Measurements from ENCODE around the gene FXYD4.
"Not testable (repeated sequence)": the region's sequence is repeated elsewhere in the genome, so short reads cannot be mapped to it uniquely, and the experiment has no call there.

The FXYD4 gene

DNA sequence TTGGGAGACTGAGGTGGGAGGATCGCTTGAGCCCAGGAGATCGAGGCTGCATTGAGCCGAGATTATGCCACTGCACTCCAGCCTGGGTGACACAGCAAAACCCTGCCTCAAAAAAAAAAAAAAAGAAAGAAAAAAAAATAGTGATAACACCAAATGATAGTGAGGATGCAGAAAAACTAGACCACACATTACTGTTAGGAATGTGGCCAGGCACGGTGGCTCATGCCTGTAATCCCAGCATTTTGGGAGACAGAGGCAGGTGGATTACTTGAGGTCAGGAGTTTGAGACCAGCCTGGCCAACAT is 40.7 kb upstream of the FXYD4 start:
- H3K4me3 ChIP-seq (ENCODE audit: low read length); DNase-seq (ENCODE audit: low read depth): not testable (repeated sequence)

DNA sequence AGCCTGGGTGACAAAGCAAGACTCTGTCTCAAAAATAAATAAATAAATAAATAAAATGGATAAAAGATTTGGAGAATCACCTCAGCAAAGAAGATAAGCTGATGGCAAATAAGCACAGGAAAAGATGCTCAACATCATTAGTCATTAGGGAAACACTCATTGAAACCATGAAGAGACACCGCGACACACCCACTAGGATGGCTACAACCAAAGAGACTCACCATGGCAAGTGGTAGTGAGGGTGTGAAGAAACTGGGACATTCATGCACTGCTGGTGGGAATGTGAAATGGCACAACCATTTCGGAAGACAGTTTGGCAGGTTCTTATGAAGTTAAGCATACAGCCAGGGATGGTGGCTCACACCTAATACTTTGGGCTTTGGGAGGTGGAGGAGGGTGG is 37.8 kb upstream of the FXYD4 start:
- DNase-seq (ENCODE audit: low read depth): no peak
- TF ChIP-seq, protein P1, sequence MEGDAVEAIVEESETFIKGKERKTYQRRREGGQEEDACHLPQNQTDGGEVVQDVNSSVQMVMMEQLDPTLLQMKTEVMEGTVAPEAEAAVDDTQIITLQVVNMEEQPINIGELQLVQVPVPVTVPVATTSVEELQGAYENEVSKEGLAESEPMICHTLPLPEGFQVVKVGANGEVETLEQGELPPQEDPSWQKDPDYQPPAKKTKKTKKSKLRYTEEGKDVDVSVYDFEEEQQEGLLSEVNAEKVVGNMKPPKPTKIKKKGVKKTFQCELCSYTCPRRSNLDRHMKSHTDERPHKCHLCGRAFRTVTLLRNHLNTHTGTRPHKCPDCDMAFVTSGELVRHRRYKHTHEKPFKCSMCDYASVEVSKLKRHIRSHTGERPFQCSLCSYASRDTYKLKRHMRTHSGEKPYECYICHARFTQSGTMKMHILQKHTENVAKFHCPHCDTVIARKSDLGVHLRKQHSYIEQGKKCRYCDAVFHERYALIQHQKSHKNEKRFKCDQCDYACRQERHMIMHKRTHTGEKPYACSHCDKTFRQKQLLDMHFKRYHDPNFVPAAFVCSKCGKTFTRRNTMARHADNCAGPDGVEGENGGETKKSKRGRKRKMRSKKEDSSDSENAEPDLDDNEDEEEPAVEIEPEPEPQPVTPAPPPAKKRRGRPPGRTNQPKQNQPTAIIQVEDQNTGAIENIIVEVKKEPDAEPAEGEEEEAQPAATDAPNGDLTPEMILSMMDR (conservative IDR thresholded peaks at IDR 0.05; ENCODE audit: low read depth, low read length): no peak
- no peak overlapping the region for H3K4me3 ChIP-seq (ENCODE audit: low read length)

DNA sequence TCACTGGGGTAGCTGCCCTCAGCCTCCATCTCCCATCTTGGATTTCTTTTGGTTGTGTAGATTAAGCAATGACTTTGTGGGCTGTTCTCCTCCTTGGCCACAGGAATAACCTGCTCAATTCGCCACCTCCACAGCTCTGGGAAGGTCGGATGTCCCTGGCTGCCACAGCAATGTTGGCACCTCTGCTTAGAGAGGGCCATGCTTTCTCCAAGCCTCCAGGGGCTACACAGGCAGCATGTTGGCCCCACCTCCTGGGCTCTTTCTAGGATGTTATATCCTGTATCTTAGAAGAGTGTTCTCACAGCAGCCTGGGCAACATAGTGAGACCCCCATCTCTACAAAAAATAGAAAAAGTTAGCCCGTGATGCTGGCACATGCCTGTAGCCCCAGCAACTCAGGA is 35.4 kb upstream of the FXYD4 start:
- TF ChIP-seq, protein P1 (conservative IDR thresholded peaks at IDR 0.05; ENCODE audit: low read depth, low read length): no peak
- H3K4me3 ChIP-seq (ENCODE audit: low read length): no peak overlapping the region
- DNase-seq (ENCODE audit: low read depth): no peak

DNA sequence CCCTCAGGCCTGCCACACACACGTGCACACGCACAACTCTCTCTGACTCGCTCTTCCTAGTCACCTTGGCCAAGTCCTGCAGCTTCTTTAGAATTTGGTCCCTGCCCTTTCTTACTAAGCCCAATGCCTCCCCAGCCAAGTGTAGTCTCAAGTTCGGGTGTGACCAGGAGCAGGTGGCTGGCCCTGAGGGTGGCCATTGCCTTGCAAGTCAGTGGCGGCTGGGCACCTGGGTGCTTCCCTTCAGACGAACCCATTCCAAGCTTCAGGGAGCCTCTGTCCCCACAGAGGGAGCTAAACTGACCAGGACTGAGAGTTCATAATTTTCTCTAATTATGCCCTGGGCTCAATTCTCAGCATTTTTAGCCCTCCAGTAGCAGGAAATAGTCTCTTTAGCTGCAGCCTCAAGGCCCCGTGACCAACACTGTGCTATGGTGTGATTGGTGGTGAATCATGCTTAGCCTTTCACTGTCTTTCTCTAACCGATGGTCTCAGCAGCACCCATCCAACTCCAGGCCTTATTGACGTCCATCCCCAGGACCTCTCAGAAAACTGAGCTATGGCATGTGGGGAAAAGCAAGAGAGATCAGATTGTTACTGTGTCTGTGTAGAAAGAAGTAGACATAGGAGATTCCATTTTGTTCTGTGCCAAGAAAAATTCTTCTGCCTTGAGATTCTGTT is 34.7 kb upstream of the FXYD4 start:
- H3K4me3 ChIP-seq (ENCODE audit: low read length): no peak overlapping the region
- DNase-seq (ENCODE audit: low read depth): no peak

DNA sequence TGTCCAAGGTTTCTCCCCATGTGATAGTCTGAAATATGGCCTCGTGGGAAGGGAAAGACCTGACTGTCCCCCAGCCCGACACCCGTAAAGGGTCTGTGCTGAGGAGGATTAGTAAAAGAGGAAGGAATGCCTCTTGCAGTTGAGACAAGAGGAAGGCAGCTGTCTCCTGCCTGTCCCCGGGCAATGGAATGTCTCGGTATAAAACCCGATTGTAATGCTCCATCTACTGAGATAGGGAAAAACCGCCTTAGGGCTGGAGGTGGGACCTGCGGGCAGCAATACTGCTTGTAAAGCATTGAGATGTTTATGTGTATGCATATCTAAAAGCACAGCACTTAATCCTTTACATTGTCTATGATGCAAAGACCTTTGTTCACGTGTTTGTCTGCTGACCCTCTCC is 33.9 kb upstream of the FXYD4 start:
- DNase-seq (ENCODE audit: low read depth); H3K4me3 ChIP-seq (ENCODE audit: low read length): not testable (repeated sequence)

More for the DNA sequence above, 34.7 kb upstream of the FXYD4 start:
- TF ChIP-seq, protein P1 (conservative IDR thresholded peaks at IDR 0.05; ENCODE audit: low read depth, low read length): no peak

DNA sequence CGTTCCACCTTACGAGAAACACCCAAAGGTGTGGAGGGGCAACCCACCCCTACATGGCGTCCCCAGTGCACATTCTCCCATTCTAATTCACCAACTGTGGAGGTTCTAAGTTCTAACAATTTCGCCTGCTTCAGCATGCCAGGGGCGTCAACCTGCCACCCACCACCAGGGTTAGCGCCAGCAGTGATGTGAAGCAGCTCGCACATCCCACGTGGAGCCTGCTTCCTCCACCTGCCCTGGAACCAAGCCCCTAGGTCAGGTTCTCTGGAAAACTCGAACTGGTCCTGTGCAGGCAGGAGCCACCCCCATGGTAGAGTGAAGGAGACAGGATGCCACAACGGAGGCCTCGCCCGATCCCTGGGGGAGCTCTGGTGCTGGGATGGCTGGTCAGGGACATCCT is 33.3 kb upstream of the FXYD4 start:
- DNase-seq (ENCODE audit: low read depth): no peak
- H3K4me3 ChIP-seq (ENCODE audit: low read length): no peak overlapping the region
- TF ChIP-seq, protein P1 (conservative IDR thresholded peaks at IDR 0.05; ENCODE audit: low read depth, low read length): no peak

DNA sequence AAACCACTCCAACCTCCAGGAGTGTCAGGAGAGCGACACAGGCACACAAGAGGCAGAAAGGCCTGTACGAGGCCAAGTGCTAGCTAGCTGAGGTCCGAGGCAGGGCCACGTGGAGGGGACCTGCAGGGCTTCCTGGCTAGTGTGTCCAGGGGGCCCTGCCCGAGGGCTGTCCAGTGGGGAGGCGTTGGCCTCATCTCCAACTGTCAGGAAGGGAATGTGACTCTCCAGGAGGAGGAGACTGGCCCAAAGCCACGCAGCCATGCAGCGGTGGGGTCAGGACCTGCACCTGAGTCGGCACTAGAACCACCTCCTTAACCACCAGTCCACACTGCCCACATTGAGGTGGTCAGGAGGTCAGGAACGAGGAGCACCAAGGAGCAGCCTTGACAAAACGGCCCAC is 32.3 kb upstream of the FXYD4 start:
- TF ChIP-seq, protein P1 (conservative IDR thresholded peaks at IDR 0.05; ENCODE audit: low read depth, low read length): no peak
- H3K4me3 ChIP-seq (ENCODE audit: low read length): no peak overlapping the region
- no peak for DNase-seq (ENCODE audit: low read depth)

DNA sequence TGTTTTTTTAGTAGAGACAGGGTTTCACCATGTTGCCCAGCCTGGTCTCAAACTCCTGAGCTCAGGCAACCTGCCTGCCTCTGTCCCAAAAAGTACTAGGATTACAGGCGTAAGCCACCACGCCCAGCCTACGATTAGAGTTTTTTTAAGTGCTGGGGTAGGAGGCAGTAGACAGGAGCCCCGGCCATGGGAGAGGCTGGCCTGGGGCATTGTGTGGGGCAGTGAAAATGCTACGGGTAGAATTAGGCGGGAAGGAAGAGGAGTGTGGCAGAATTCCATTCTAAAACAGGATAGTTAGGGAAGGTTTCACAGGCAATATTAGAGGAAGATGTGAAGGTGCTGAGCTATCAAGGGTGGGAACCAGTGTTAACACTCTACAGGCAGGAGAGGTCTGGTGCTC is 31.3 kb upstream of the FXYD4 start:
- DNase-seq (ENCODE audit: low read depth): no peak
- TF ChIP-seq, protein P1 (conservative IDR thresholded peaks at IDR 0.05; ENCODE audit: low read depth, low read length): no peak

More for the DNA sequence above, 31.3 kb upstream of the FXYD4 start:
- no peak overlapping the region for H3K4me3 ChIP-seq (ENCODE audit: low read length)

Measured in retinal pigment epithelial cell (primary cell).